Stomach (tissue), 9 donors: ENCODE data around the gene SCAF4. TPM values are rescaled to one million over a fixed set of nuclear protein-coding genes. Genes with fewer than 3 reads are reported as not detected.

Experiments used
- DNase-seq, 2 donors: peaks; one replicate each; pipeline versions ENCODE4 v3.0.0 to v3.0.0-alpha.2; 2013 to 2019
- H3K27ac ChIP-seq, 5 donors: fragments of 200-600 bp in 4 of 5; sonication (generic) in 4 of 5; one replicate each; pipeline ENCODE4 v1.5.1; 2013 to 2019; ENCODE audit warnings: mild to moderate bottlenecking in 1 of 5, moderate library complexity in 1 of 5
- H3K27me3 ChIP-seq, 3 donors: fragments of 200-600 bp; sonication (generic); one replicate each; pipeline ENCODE4 v1.5.1; 2017 to 2019; ENCODE audit warnings: mixed run types in 1 of 3
- H3K36me3 ChIP-seq, 4 donors: fragments of 200-600 bp; sonication (generic); 1 replicate in 3 of 4; 2 replicates in 1 of 4; pipeline ENCODE4 v1.5.1; 2016 to 2019
- H3K4me1 ChIP-seq, 4 donors: fragments of 200-600 bp; sonication (generic); one replicate each; pipeline ENCODE4 v1.5.1; 2016 to 2019
- H3K4me3 ChIP-seq, 4 donors: fragments of 200-600 bp; sonication (generic) in 3 of 4; one replicate each; pipeline ENCODE4 v1.5.1; 2016 to 2019; ENCODE audit warnings: mild to moderate bottlenecking in 1 of 4
- H3K9me3 ChIP-seq, 4 donors: fragments of 200-600 bp; sonication (generic); one replicate each; pipeline ENCODE4 v1.5.1; 2016 to 2019
- CTCF ChIP-seq, 7 experiments: fragments of 450-650 bp in 4 of 7; fragments of 200-600 bp in 3 of 7; sonication (generic) in 3 of 7; IDR thresholded peaks; one replicate each; pipeline ENCODE4 v1.5.1; 2016 to 2019; ENCODE audit warnings: antibody characterized with exemption in 7 of 7, control low read depth in 2 of 7, mild to moderate bottlenecking in 1 of 7
- EP300 ChIP-seq: sonication (generic); formaldehyde crosslinking; IDR thresholded peaks from one replicate; pipeline ENCODE4 v1.6.1; 2017; ENCODE audit warnings: antibody characterized with exemption
- POLR2A ChIP-seq, 4 donors: fragments of 450-650 bp; IDR thresholded peaks; one replicate each; pipeline ENCODE4 v1.6.1; 2016; ENCODE audit warnings: antibody characterized with exemption in 4 of 4, control low read depth in 2 of 4, mild to moderate bottlenecking in 1 of 4, moderate library complexity in 1 of 4
- POLR2AphosphoS5 ChIP-seq, 3 donors: sonication (generic); formaldehyde crosslinking; IDR thresholded peaks; one replicate each; pipeline ENCODE4 v1.6.1; 2016; ENCODE audit warnings: antibody characterized with exemption in 3 of 3
- WGBS, 5 donors: extraction: QIAGEN DNeasy Blood & Tissue Kit in 3 of 5; methylation state at CpG; one replicate each; pipeline versions ENCODE4 v1.1.5 to v1.1.7; 2013 to 2018; 5-methylcytosine and 5-hydroxymethylcytosine counted together
- intact Hi-C: fragments of 100-400 bp; cut with DNase I; formaldehyde crosslinking; loops from one replicate; pipeline ENCODE4 v1.15.1; 2023; ENCODE audit warnings: low total_unique reads
- polyA plus RNA-seq, 3 donors: library from polyadenylated mRNA; stranded (reverse); fragments of 200-250 nt; gene quantifications; one replicate each; pipeline ENCODE4 v1.2.3, GENCODE V29; 2013
- total RNA-seq, 5 donors: library from RNA; depleted of rRNA; stranded (reverse); fragments of >200 nt; gene quantifications; one replicate each; pipeline versions ENCODE4 v1.1.0 to v1.2.3, GENCODE V29; 2014 to 2016
- donor health status: healthy with polysubstance abuse.
- donor health status: Bipolar disorder and iron deficiency.
- donor health status: healthy.

SCAF4 gene
- total and polyA plus RNA-seq, 8 donors = 5.4 to 34.4 (median 13.6) TPM

GRCh38 chr21:31713115-31713514 lies 18.8 kb downstream of the SCAF4 start:
- DNase-seq = no peak
- Histone ChIP-seq H3K4me3 (no peak overlapping the region), H3K27me3 (no peaks in the 10 kb centered on the region), H3K27ac (no peak overlapping the region), H3K4me1 (peaks cover 0 to 91% (median 43%) of the 10 kb centered on the region in 4 donors), H3K9me3 (no peaks in the 10 kb centered on the region), H3K36me3 (no peaks in the 10 kb centered on the region)
- 34 to 56% (median 50%) methylated on average over 3 of the region's 3 CpGs for WGBS, 5 donors
- intact Hi-C loops = no loop called here
- TF ChIP-seq POLR2A (IDR thresholded peaks at IDR 0.05) (no peak), POLR2AphosphoS5 (IDR thresholded peaks at IDR 0.05) (no peak), CTCF (IDR thresholded peaks at IDR 0.05) (no peak), EP300 (no peak)

- no peak overlapping the region for H3K4me3 ChIP-seq
- no peak overlapping the region for H3K27ac ChIP-seq
- H3K9me3 ChIP-seq = no peaks in the 10 kb centered on the region
- TF ChIP-seq POLR2AphosphoS5 (IDR thresholded peaks at IDR 0.05) (no peak), POLR2A (IDR thresholded peaks at IDR 0.05) (no peak), CTCF (IDR thresholded peaks at IDR 0.05) (no peak), EP300 (no peak)
- WGBS, 5 donors = 96 to 100% (median 99%) methylated on average over 1 of the region's 1 CpG
- no peaks in the 10 kb centered on the region for H3K36me3 ChIP-seq
- DNase-seq = no peak
- no peaks in the 10 kb centered on the region for H3K27me3 ChIP-seq
- intact Hi-C loops = no loop called here
- peaks cover 0 to 89% (median 46%) of the 10 kb centered on the region in 4 donors for H3K4me1 ChIP-seq
These were observed 20.1 kb downstream of the SCAF4 start for GRCh38 chr21:31711745-31712285.

- H3K36me3 ChIP-seq = no peaks in the 10 kb centered on the region
- DNase-seq = no peak
- 84 to 100% (median 97%) methylated on average over 1 of the region's 1 CpG for WGBS, 5 donors
- H3K9me3 ChIP-seq = no peaks in the 10 kb centered on the region
- H3K4me3 ChIP-seq = no peak overlapping the region
- H3K27me3 ChIP-seq = no peaks in the 10 kb centered on the region
- H3K4me1 ChIP-seq = peaks cover 0 to 89% (median 49%) of the 10 kb centered on the region in 4 donors
- no peak for TF ChIP-seq POLR2A (IDR thresholded peaks at IDR 0.05)
- no peak for TF ChIP-seq CTCF (IDR thresholded peaks at IDR 0.05)
- no peak for TF ChIP-seq POLR2AphosphoS5 (IDR thresholded peaks at IDR 0.05)
- no peak for TF ChIP-seq EP300
- no peak overlapping the region for H3K27ac ChIP-seq
- intact Hi-C loops = no loop called here
These were observed 20.6 kb downstream of the SCAF4 start for GRCh38 chr21:31711326-31711725.

GRCh38 chr21:31710586-31710985 lies 21.3 kb downstream of the SCAF4 start:
- no peaks in the 10 kb centered on the region for H3K9me3 ChIP-seq
- H3K27me3 ChIP-seq = no peaks in the 10 kb centered on the region
- no peaks in the 10 kb centered on the region for H3K36me3 ChIP-seq
- 51 to 69% (median 64%) methylated on average over 1 of the region's 1 CpG for WGBS, 5 donors
- H3K27ac ChIP-seq = no peak overlapping the region
- TF ChIP-seq POLR2A (IDR thresholded peaks at IDR 0.05) (no peak), POLR2AphosphoS5 (IDR thresholded peaks at IDR 0.05) (no peak), CTCF (IDR thresholded peaks at IDR 0.05) (no peak), EP300 (no peak)
- no peak overlapping the region for H3K4me3 ChIP-seq
- intact Hi-C loops = no loop called here
- peaks cover 0 to 88% (median 47%) of the 10 kb centered on the region in 4 donors for H3K4me1 ChIP-seq
- DNase-seq = no peak
